ENCODE results near the gene LIMK1.

- no peak for TF ChIP-seq CTCF (IDR thresholded peaks at IDR 0.05)
- no peak for TF ChIP-seq POLR2A (IDR thresholded peaks at IDR 0.05)
These were observed 25.6 kb upstream of the LIMK1 start for GRCh38 chr7:74057987-74058386.
